GM21381 (cell line): ENCODE data around the gene ADAM12.
"Not testable (repeated sequence)": the region's sequence is repeated elsewhere in the genome, so short reads cannot be mapped to it uniquely, and the experiment has no call there.

Experiments used
- ATAC-seq: cut with Tn5 transposase; IDR thresholded peaks from one replicate; pipeline ENCODE4 v1.9.1; 2021; ENCODE audit warnings: mild to moderate bottlenecking, moderate library complexity; ENCODE audit not compliant: unreplicated experiment

Gene ADAM12

GRCh38 chr10:125999694-126000093 lies 388.6 kb downstream of the ADAM12 start:
- no peak for ATAC-seq

- ATAC-seq, result no peak
These were observed 390.7 kb downstream of the ADAM12 start for GRCh38 chr10:125997586-125997985.

- no peak for ATAC-seq
These were observed 392.5 kb downstream of the ADAM12 start for GRCh38 chr10:125995726-125996304.

GRCh38 chr10:125994601-125995000 lies 393.7 kb downstream of the ADAM12 start:
- ATAC-seq, result no peak

GRCh38 chr10:125992254-125992653 lies 396.0 kb downstream of the ADAM12 start:
- ATAC-seq, result no peak

- no peak for ATAC-seq
These were observed 396.9 kb downstream of the ADAM12 start for GRCh38 chr10:125991392-125991791.

- no peak for ATAC-seq
These were observed 397.3 kb downstream of the ADAM12 start for GRCh38 chr10:125990974-125991373.

- ATAC-seq, result no peak
These were observed 398.5 kb downstream of the ADAM12 start for GRCh38 chr10:125989791-125990190.

GRCh38 chr10:125985557-125986240 lies 402.6 kb downstream of the ADAM12 start:
- no peak for ATAC-seq

- ATAC-seq, result no peak
These were observed 403.3 kb downstream of the ADAM12 start for GRCh38 chr10:125984865-125985495.

- no peak for ATAC-seq
These were observed 403.9 kb downstream of the ADAM12 start for GRCh38 chr10:125984346-125984745.

GRCh38 chr10:125983656-125984055 lies 404.6 kb downstream of the ADAM12 start:
- no peak for ATAC-seq

GRCh38 chr10:125983161-125983560 lies 405.1 kb downstream of the ADAM12 start:
- ATAC-seq, result no peak

GRCh38 chr10:125982260-125982948 lies 405.9 kb downstream of the ADAM12 start:
- ATAC-seq, result no peak

GRCh38 chr10:125980521-125981035 lies 407.7 kb downstream of the ADAM12 start:
- no peak for ATAC-seq

- ATAC-seq, result no peak
These were observed 408.3 kb downstream of the ADAM12 start for GRCh38 chr10:125979976-125980375.

- ATAC-seq, result no peak
These were observed 411.2 kb downstream of the ADAM12 start for GRCh38 chr10:125976960-125977605.

- not testable (repeated sequence) for ATAC-seq
These were observed 418.1 kb downstream of the ADAM12 start for GRCh38 chr10:125970077-125970630.

GRCh38 chr10:125967533-125967932 lies 420.7 kb downstream of the ADAM12 start:
- no peak for ATAC-seq

GRCh38 chr10:125964558-125964957 lies 423.7 kb downstream of the ADAM12 start:
- ATAC-seq, result no peak
